Spinal cord (tissue), 10 donors: Measurements from ENCODE around the gene ADD2. TPM values are rescaled to one million over a fixed set of nuclear protein-coding genes. Genes with fewer than 3 reads are reported as not detected.

Experiments used
- DNase-seq, 6 donors: peaks; one replicate each; pipeline versions ENCODE4 v3.0.0 to v3.0.0-alpha.2; 2013 to 2015; ENCODE audit warnings: low spot score in 6 of 6, low read depth in 4 of 6
- H3K27ac ChIP-seq: one replicate; pipeline ENCODE4 v1.5.1; 2013; ENCODE audit warnings: low read depth, low read length, control low read depth
- H3K27me3 ChIP-seq: one replicate; pipeline ENCODE4 v1.6.1; 2013; ENCODE audit warnings: low read length; ENCODE audit not compliant: control insufficient read depth, insufficient read depth
- H3K36me3 ChIP-seq: one replicate; pipeline ENCODE4 v1.6.1; 2013; ENCODE audit warnings: low read length; ENCODE audit not compliant: control insufficient read depth, insufficient read depth
- H3K4me1 ChIP-seq: one replicate; pipeline ENCODE4 v1.6.1; 2013; ENCODE audit warnings: low read length; ENCODE audit not compliant: control insufficient read depth, insufficient read depth
- H3K4me3 ChIP-seq: one replicate; pipeline ENCODE4 v1.5.1; 2013; ENCODE audit warnings: low read depth, low read length, control low read depth
- H3K9me3 ChIP-seq: one replicate; pipeline ENCODE4 v1.6.1; 2013; ENCODE audit warnings: low read length; ENCODE audit not compliant: control insufficient read depth, insufficient read depth
- WGBS: methylation state at CpG from one replicate; pipeline ENCODE4 v1.1.5; 2013; ENCODE audit warnings: missing lambda C conversion rate; ENCODE audit not compliant: insufficient coverage; 5-methylcytosine and 5-hydroxymethylcytosine counted together
- polyA plus RNA-seq, 2 donors: library from polyadenylated mRNA; unstranded; fragments of 120-200 nt; gene quantifications; one replicate each; pipeline ENCODE4 v1.2.1, GENCODE V29; 2013; ENCODE audit not compliant: insufficient read length in 2 of 2
- total RNA-seq, 2 donors: library from RNA; depleted of rRNA in 1 of 2; stranded (reverse); fragments of 120-200 nt in 1 of 2; fragments of >200 nt in 1 of 2; gene quantifications; one replicate each; pipeline versions ENCODE4 v1.2.3 to v1.2.4, GENCODE V29; 2013 to 2014
- donor health status: healthy.

ADD2 gene
- total and polyA plus RNA-seq, 4 donors, result 22.7 to 122 (median 68.7) TPM

GRCh38 chr2:70711191-70711590 lies 56.8 kb downstream of the ADD2 start:
- Histone ChIP-seq H3K36me3 (peaks cover 34% of the 10 kb centered on the region), H3K9me3 (no peaks in the 10 kb centered on the region), H3K27me3 (no peaks in the 10 kb centered on the region), H3K27ac (no peak overlapping the region), H3K4me3 (no peak overlapping the region), H3K4me1 (peaks cover 27% of the 10 kb centered on the region)
- DNase-seq, result no peak
- no CpG with 5 or more reads among the region's 1 CpG for WGBS

GRCh38 chr2:70710038-70710690 lies 57.8 kb downstream of the ADD2 start:
- H3K36me3 ChIP-seq, result peaks cover 44% of the 10 kb centered on the region
- DNase-seq, result no peak
- no peak overlapping the region for H3K27ac ChIP-seq
- no CpG with 5 or more reads among the region's 3 CpGs for WGBS
- H3K4me3 ChIP-seq, result no peak overlapping the region
- no peaks in the 10 kb centered on the region for H3K9me3 ChIP-seq
- H3K4me1 ChIP-seq, result peaks cover 17% of the 10 kb centered on the region
- H3K27me3 ChIP-seq, result no peaks in the 10 kb centered on the region

GRCh38 chr2:70709275-70710037 lies 58.5 kb downstream of the ADD2 start:
- no peaks in the 10 kb centered on the region for H3K27me3 ChIP-seq
- H3K4me1 ChIP-seq, result peaks cover 10% of the 10 kb centered on the region
- no peak overlapping the region for H3K27ac ChIP-seq
- H3K4me3 ChIP-seq, result no peak overlapping the region
- no peak for DNase-seq
- peaks cover 51% of the 10 kb centered on the region for H3K36me3 ChIP-seq
- WGBS, result 66% methylated on average over 5 of the region's 9 CpGs
- H3K9me3 ChIP-seq, result no peaks in the 10 kb centered on the region

GRCh38 chr2:70708376-70709199 lies 59.4 kb downstream of the ADD2 start:
- Histone ChIP-seq H3K4me3 (no peak overlapping the region), H3K36me3 (peaks cover 58% of the 10 kb centered on the region), H3K27ac (no peak overlapping the region), H3K9me3 (no peaks in the 10 kb centered on the region), H3K27me3 (no peaks in the 10 kb centered on the region), H3K4me1 (peaks cover 3% of the 10 kb centered on the region)
- 80% methylated on average over 2 of the region's 3 CpGs for WGBS
- no peak for DNase-seq

GRCh38 chr2:70707706-70708105 lies 60.3 kb downstream of the ADD2 start:
- DNase-seq, result no peak
- 86% methylated on average over 1 of the region's 1 CpG for WGBS
- H3K4me1 ChIP-seq, result no peaks in the 10 kb centered on the region
- H3K27me3 ChIP-seq, result no peaks in the 10 kb centered on the region
- no peak overlapping the region for H3K27ac ChIP-seq
- H3K4me3 ChIP-seq, result no peak overlapping the region
- no peaks in the 10 kb centered on the region for H3K9me3 ChIP-seq
- H3K36me3 ChIP-seq, result peaks cover 55% of the 10 kb centered on the region

GRCh38 chr2:70706026-70706795 lies 61.8 kb downstream of the ADD2 start:
- Histone ChIP-seq H3K27ac (no peak overlapping the region), H3K4me3 (no peak overlapping the region), H3K9me3 (no peaks in the 10 kb centered on the region), H3K27me3 (no peaks in the 10 kb centered on the region), H3K4me1 (no peaks in the 10 kb centered on the region), H3K36me3 (peaks cover 46% of the 10 kb centered on the region)
- no peak for DNase-seq
- 95% methylated on average over 30 of the region's 36 CpGs for WGBS

- Histone ChIP-seq H3K4me3 (no peak overlapping the region), H3K4me1 (no peaks in the 10 kb centered on the region), H3K27me3 (no peaks in the 10 kb centered on the region), H3K9me3 (no peaks in the 10 kb centered on the region), H3K27ac (no peak overlapping the region), H3K36me3 (peaks cover 44% of the 10 kb centered on the region)
- no peak for DNase-seq
- WGBS, result 73% methylated on average over 5 of the region's 8 CpGs
Observed at GRCh38 chr2:70705160-70705850, 62.7 kb downstream of the ADD2 start.

GRCh38 chr2:70703900-70704549 lies 64.0 kb downstream of the ADD2 start:
- peak in 1 of 6 donors; percentile 26 for DNase-seq
- H3K9me3 ChIP-seq, result no peaks in the 10 kb centered on the region
- H3K4me3 ChIP-seq, result no peak overlapping the region
- WGBS, result 38% methylated on average over 3 of the region's 9 CpGs
- H3K27ac ChIP-seq, result no peak overlapping the region
- H3K27me3 ChIP-seq, result no peaks in the 10 kb centered on the region
- H3K36me3 ChIP-seq, result peaks cover 38% of the 10 kb centered on the region
- H3K4me1 ChIP-seq, result no peaks in the 10 kb centered on the region
